ENCODE measurements around the gene PDCD6IP. TPM values are rescaled to one million over a fixed set of nuclear protein-coding genes. Genes with fewer than 3 reads are reported as not detected.
"Not testable (repeated sequence)": the region's sequence is repeated elsewhere in the genome, so short reads cannot be mapped to it uniquely, and the experiment has no call there.

PDCD6IP gene
- total RNA-seq, 1 donor = 152 TPM

DNA sequence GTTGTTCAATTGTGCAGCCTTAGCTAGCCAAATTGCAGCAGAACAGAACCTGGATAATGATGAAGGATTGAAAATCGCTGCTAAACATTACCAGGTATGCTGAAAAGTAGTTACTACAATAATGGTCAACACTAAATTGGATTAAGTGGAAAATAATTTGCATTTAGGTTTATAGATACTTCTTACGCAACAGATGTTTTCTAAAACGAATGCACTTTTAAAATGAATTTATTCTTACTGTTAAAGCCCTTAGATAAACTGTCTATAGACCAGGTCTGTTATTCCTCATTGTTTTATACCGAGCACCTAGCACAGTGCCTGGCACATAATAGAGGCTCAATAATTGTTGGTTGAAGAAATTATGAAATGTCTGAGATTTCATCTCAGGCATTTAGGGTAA lies 23.6 kb downstream of the PDCD6IP start:
- H3K27me3 ChIP-seq (ENCODE audit: insufficient read depth, low read length) = no peaks in the 10 kb centered on the region
- no peaks in the 10 kb centered on the region for H3K4me1 ChIP-seq (ENCODE audit: insufficient read depth, low read length)
- no peak overlapping the region for H3K4me3 ChIP-seq (ENCODE audit: low read length)
- H3K9me3 ChIP-seq (ENCODE audit: low read depth, low read length) = no peaks in the 10 kb centered on the region

DNA sequence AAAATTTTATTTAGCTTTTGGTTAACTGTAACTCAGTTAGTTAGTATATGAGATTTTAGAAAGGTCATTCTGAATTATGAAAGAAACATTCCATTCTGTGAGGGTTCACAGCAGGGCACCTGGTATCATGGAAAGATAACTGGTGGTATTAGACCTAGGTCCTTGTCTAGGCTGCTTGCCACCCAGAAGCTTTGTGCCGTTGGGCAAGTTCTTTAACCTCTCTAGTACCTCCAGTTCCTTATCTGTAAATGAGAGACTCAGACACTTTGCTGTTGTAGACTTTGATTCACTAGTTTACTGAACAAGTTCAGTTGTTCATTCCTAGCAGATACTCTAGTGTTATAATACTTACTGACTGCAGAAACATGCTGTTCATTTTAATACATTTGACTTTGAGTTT lies 25.4 kb downstream of the PDCD6IP start:
- Histone ChIP-seq H3K9me3 (ENCODE audit: low read depth, low read length) (no peaks in the 10 kb centered on the region), H3K4me1 (ENCODE audit: insufficient read depth, low read length) (no peaks in the 10 kb centered on the region), H3K27me3 (ENCODE audit: insufficient read depth, low read length) (no peaks in the 10 kb centered on the region), H3K4me3 (ENCODE audit: low read length) (no peak overlapping the region)

DNA sequence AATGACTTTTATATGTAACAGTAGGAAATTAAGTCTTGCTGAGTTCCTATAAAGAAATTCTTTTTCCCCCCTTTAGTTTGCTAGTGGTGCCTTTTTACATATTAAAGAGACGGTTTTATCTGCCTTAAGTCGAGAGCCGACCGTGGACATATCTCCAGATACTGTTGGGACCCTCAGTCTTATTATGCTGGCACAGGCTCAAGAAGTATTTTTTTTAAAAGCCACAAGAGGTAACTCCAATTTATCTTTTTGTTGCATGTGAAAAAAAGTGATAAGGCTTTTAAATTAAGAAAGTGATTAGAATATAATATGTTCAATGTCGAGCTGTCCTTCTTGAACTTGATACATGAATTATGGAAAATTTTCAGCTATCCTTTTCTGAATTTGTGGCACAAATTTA lies 26.7 kb downstream of the PDCD6IP start:
- Histone ChIP-seq H3K9me3 (ENCODE audit: low read depth, low read length) (no peaks in the 10 kb centered on the region), H3K4me1 (ENCODE audit: insufficient read depth, low read length) (no peaks in the 10 kb centered on the region), H3K27me3 (ENCODE audit: insufficient read depth, low read length) (no peaks in the 10 kb centered on the region), H3K4me3 (ENCODE audit: low read length) (no peak overlapping the region)

DNA sequence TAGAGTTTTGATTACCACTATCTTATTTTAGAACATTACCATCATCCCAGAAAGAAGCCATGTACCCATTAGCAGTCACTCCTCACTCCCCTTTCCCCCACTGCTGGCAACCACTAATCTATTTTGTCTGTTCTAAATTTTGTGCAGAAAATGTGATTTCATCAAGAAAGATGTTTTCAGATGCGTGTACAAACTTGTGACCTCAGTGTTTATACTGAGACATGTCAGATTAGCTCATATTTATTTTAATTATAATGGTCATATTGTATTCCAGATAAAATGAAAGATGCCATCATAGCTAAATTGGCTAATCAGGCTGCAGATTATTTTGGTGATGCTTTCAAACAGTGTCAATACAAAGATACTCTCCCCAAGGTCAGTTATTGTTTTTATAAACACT lies 27.8 kb downstream of the PDCD6IP start:
- H3K9me3 ChIP-seq (ENCODE audit: low read depth, low read length) = no peaks in the 10 kb centered on the region
- no peaks in the 10 kb centered on the region for H3K4me1 ChIP-seq (ENCODE audit: insufficient read depth, low read length)
- H3K4me3 ChIP-seq (ENCODE audit: low read length) = no peak overlapping the region
- H3K27me3 ChIP-seq (ENCODE audit: insufficient read depth, low read length) = no peaks in the 10 kb centered on the region

DNA sequence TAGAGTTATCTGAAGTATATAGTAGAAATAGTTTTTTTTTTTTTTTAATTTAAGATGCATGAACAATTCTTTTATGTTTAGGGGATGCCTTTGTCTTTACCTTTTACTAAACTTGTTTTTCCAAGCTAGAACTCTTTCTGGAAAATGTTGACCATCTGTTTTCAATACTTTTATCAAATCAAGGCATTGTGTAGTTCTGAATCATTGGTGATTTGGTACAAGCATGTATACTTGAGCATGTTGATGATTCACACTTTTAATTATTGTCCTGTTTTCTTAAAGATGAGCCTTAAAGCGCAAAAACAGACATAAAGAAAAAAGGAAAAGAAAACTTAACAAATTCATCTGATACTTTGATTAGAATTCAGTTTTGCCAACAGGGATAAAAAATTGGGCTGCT lies 28.3 kb downstream of the PDCD6IP start:
- Histone ChIP-seq H3K9me3 (ENCODE audit: low read depth, low read length) (no peaks in the 10 kb centered on the region), H3K27me3 (ENCODE audit: insufficient read depth, low read length) (no peaks in the 10 kb centered on the region), H3K4me1 (ENCODE audit: insufficient read depth, low read length) (no peaks in the 10 kb centered on the region), H3K4me3 (ENCODE audit: low read length) (no peak overlapping the region)

DNA sequence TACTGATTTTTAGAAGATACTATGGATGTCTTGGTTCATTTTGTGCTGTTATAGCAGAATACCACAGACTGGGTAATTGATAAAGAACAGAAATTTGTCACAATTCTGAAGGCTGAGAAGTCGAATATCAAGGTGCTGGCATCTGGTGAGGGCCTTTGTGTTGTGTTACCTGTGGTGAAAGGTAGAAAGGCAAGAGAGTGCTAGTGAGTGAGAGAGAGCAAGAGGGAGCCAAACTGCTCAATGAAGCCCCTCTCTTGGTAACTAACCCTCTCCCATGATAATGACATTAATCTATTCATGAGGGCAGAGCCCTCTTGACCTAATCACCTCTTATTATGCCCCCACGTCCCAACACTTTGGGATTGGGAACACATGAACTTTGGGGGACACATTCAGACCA lies 31.3 kb downstream of the PDCD6IP start:
- no peak overlapping the region for H3K4me3 ChIP-seq (ENCODE audit: low read length)
- H3K9me3 ChIP-seq (ENCODE audit: low read depth, low read length) = no peaks in the 10 kb centered on the region
- H3K27me3 ChIP-seq (ENCODE audit: insufficient read depth, low read length) = no peaks in the 10 kb centered on the region
- H3K4me1 ChIP-seq (ENCODE audit: insufficient read depth, low read length) = peaks cover 8% of the 10 kb centered on the region

DNA sequence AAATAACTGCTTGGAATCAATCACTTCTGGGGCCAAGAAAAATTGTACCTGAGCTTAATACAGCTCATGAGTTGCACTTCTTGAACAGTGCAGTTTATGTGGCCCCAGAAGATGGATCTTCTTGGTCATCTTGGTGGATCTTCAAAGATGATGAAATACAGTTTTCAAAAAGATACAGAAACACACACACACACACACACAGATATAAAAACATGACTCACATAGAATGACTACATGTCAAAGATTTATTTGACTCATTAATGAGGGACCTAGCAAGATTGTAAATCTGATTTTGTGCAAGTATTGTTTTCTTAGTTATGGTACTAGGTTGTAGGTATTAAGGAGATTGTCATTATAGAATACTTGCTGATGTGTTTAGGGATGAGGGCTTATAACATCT lies 32.6 kb downstream of the PDCD6IP start:
- Histone ChIP-seq H3K4me1 (ENCODE audit: insufficient read depth, low read length) (peaks cover 8% of the 10 kb centered on the region), H3K9me3 (ENCODE audit: low read depth, low read length) (no peaks in the 10 kb centered on the region), H3K4me3 (ENCODE audit: low read length) (no peak overlapping the region), H3K27me3 (ENCODE audit: insufficient read depth, low read length) (no peaks in the 10 kb centered on the region)

DNA sequence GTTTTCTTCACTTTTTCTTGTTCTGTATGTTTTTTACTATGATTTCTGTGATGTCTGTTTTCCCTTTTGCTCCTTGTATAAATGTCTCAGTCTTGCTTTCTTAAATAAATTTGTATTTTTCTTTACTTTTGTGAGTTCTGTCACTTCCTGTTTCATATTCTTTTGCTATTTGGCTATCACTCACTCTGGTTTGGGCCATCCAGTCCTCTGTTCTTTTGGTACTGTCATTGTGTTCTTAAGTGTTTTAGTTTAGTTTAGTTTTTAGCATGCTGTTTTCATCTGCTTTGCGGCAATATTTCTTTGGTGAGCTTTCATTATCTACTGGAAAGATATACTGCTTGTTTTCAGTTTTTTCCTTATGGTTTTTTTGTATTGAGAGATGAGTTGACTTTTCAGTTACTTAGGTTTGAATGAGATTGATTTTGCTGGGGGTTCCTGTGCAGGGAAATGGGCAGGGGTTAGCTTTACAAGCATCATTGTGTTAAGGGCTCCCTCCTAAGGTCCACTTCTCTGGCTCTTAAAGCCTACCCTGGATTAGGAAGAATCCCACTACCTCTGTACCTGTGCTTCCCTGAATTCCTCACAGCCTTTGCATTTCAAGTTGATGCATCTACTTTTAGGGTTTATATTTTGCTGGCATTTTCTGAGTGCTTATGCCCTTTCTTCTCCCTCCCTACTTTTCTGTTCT lies 35.1 kb downstream of the PDCD6IP start:
- H3K9me3 ChIP-seq (ENCODE audit: low read depth, low read length) = no peaks in the 10 kb centered on the region
- H3K27me3 ChIP-seq (ENCODE audit: insufficient read depth, low read length) = no peaks in the 10 kb centered on the region
- no peak overlapping the region for H3K4me3 ChIP-seq (ENCODE audit: low read length)
- peaks cover 8% of the 10 kb centered on the region for H3K4me1 ChIP-seq (ENCODE audit: insufficient read depth, low read length)

DNA sequence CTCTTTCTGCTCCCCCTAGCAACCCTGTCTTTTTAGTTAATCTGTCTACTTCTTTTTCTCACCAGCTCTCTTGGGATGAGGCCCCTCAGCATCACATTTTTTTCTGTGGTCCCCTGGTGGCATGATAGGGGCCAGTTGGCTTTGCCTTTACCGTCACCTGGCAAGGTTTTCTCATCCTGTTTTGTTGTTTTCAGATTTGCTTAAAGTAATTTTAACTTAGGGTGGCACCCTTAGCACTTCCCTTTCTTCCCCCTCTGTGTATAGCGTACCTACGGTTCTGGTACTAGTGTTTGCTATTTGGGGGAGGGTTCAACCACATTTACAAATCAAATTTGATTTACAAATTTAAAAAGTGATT lies 35.6 kb downstream of the PDCD6IP start:
- H3K9me3 ChIP-seq (ENCODE audit: low read depth, low read length) = no peaks in the 10 kb centered on the region
- peaks cover 8% of the 10 kb centered on the region for H3K4me1 ChIP-seq (ENCODE audit: insufficient read depth, low read length)
- no peak overlapping the region for H3K4me3 ChIP-seq (ENCODE audit: low read length)

DNA sequence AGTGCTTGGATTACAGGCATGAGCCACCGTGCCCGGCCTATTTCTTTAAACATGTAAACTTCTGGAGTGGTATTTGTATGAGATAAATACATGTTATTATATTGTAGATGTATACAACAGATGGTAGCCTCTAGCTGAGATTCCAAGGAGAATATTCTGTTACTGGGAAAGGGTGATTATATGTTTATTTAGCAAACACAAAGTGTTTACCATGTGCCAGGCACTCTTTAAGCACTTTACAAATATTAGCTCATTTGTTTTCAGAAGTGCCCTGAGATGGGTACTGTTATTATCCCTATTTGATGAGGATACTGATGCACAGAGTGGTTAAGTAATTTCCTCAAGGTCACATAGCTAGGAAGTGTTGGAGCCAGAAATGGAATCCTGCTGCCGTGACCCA lies 38.8 kb downstream of the PDCD6IP start:
- not testable (repeated sequence) for H3K27me3 ChIP-seq (ENCODE audit: insufficient read depth, low read length); H3K4me1 ChIP-seq (ENCODE audit: insufficient read depth, low read length); H3K4me3 ChIP-seq (ENCODE audit: low read length); H3K9me3 ChIP-seq (ENCODE audit: low read depth, low read length)

More for the DNA sequence above, 35.6 kb downstream of the PDCD6IP start:
- no peaks in the 10 kb centered on the region for H3K27me3 ChIP-seq (ENCODE audit: insufficient read depth, low read length)

DNA sequence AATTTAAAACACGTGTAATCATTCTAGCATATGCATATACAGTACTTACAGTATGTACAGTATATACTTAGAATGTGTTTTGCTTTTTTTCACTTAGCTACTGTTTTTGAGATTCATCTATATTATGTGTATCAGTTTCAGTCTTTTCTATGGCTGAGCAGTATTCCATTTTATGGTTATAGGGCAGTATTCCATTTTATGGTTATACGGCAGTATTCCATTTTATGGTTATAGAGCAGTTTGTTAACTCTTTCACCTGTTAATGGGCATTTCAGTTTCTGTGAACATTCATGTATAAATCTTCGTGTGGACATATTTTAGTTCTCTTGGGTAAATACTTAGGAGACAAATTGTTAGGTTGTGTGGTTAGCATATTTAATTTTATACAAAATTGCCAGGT lies 40.9 kb downstream of the PDCD6IP start:
- Histone ChIP-seq H3K4me1 (ENCODE audit: insufficient read depth, low read length) (no peaks in the 10 kb centered on the region), H3K4me3 (ENCODE audit: low read length) (no peak overlapping the region), H3K9me3 (ENCODE audit: low read depth, low read length) (no peaks in the 10 kb centered on the region), H3K27me3 (ENCODE audit: insufficient read depth, low read length) (no peaks in the 10 kb centered on the region)

DNA sequence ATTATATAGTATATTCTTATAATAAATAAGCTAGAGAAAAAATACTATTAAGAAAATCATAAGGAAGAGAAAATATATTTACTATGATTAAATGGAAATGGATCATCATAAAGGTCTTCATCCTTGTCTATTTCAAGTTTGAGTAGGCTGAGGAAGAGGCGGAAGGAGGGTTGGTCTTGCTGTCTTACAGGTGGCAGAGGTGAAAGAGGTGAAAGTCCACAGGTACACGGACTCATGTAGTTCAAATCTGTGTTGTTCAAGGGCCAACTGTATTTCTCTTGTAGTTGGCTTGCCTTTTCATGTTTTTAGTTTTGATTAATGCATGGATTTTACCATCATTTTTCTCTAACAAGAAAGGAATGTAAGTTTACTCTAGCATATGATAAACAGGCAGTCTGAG lies 41.7 kb downstream of the PDCD6IP start:
- Histone ChIP-seq H3K4me3 (ENCODE audit: low read length) (no peak overlapping the region), H3K27me3 (ENCODE audit: insufficient read depth, low read length) (no peaks in the 10 kb centered on the region), H3K9me3 (ENCODE audit: low read depth, low read length) (no peaks in the 10 kb centered on the region), H3K4me1 (ENCODE audit: insufficient read depth, low read length) (no peaks in the 10 kb centered on the region)

DNA sequence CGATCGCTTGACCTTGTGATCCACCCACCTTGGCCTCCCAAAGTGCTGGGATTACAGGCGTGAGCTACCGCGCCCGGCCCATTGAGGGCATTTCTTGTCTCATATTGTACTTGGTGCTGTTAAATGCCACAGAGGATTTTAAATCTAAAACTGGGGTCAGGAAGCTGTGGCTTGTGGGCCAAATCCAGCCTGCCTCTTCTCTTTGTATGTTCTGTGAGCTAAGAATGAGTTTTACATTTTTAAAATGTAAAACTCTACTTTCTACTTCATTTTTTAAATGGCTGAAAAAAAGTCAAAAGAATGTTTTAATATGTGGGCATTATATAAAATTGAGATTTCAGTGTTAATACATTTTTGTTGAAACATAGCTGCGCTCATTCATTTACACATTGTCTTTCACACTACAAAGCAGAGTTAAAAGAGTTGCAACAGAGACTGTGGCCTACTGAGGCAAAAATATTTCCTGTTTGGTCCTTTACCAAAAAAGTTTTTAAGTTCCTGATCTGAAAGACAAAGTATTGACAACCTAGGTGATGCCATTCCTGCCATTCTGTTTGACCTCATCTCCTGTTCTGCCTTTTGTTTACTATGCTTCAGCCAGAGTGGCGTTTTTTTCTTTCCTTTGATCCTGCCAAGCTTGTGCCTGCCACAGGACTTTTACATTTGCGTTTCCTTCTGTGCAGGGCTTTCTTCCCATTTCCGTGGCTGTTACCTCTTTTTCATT lies 50.4 kb downstream of the PDCD6IP start:
- H3K27me3 ChIP-seq (ENCODE audit: insufficient read depth, low read length) = no peaks in the 10 kb centered on the region
- no peaks in the 10 kb centered on the region for H3K9me3 ChIP-seq (ENCODE audit: low read depth, low read length)
- H3K4me1 ChIP-seq (ENCODE audit: insufficient read depth, low read length) = peaks cover 5% of the 10 kb centered on the region
- no peak overlapping the region for H3K4me3 ChIP-seq (ENCODE audit: low read length)

DNA sequence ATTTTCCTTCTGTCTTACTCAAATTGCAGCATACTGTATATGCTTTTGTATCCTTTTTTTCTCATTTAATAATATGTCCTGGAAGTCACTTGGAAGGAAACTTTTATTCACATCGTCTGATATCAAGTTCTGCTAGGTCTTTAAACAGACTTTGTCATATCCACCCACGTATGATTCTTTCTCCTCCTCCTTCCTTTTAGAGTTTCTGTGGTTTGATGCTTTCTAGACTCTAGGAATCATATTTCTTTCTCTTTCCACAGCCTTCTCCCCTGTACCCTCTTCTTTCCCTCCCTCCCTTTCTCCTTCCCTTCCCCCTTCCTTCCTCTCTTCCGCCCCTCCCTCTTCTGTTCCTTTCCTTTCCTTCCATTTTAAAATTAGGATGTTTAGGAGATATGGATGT lies 52.2 kb downstream of the PDCD6IP start:
- not testable (repeated sequence) for H3K4me3 ChIP-seq (ENCODE audit: low read length); H3K9me3 ChIP-seq (ENCODE audit: low read depth, low read length); H3K4me1 ChIP-seq (ENCODE audit: insufficient read depth, low read length)

DNA sequence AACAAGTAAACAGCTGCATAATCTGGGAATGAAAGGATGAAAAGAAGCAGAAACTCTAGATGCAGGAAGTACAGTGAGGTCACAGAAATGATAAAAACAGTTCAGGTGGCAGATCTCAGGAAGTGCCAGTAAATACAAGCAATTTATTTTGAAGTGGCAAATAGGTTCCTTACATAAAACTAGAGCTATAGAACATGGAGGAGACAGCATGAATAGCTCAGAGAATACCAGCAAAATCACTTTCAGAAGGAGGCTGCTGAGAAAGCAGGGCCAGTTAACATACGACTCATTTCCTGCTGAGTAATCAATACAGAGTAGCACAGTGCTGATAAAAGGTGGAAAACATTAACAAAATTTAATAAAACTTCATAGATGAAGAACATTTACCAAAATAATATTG lies 57.0 kb downstream of the PDCD6IP start:
- H3K9me3 ChIP-seq (ENCODE audit: low read depth, low read length); H3K27me3 ChIP-seq (ENCODE audit: insufficient read depth, low read length); H3K4me3 ChIP-seq (ENCODE audit: low read length); H3K4me1 ChIP-seq (ENCODE audit: insufficient read depth, low read length): not testable (repeated sequence)

More for the DNA sequence above, 52.2 kb downstream of the PDCD6IP start:
- H3K27me3 ChIP-seq (ENCODE audit: insufficient read depth, low read length) = not testable (repeated sequence)

DNA sequence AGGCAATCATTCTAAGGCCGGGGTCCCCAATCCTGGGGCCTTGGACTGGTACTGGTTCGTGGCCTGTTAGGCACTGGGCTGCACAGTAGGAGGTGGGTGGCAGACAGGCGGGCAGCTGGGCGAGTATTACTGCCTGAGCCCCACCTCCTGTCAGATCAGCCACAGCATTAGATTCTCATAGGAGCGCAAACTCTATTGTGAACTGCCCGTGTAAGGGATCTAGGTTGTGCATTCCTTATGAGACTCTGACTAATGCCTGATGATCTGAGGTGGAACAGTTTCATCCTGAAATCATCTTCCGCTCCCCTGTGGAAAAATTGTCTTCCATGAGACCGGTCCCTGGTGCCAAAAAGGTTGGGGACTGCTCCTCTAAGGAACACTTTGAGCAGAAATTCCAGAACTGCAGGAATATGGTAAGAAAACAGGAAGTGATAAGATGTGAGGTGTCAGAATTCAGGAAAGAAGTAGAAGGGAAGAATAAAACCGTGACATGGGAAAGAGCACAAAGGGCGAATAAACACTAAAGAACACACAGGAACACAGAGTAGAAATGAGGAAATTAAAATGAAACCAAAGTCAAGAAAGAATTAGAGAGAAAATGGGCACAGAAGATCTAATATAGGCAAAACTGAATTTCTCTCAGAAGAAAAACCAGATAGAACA lies 57.6 kb downstream of the PDCD6IP start:
- Histone ChIP-seq H3K4me3 (ENCODE audit: low read length) (no peak overlapping the region), H3K27me3 (ENCODE audit: insufficient read depth, low read length) (no peaks in the 10 kb centered on the region), H3K9me3 (ENCODE audit: low read depth, low read length) (no peaks in the 10 kb centered on the region), H3K4me1 (ENCODE audit: insufficient read depth, low read length) (no peaks in the 10 kb centered on the region)
